Stomach (tissue), 9 donors: ENCODE results near the gene SLC16A13. TPM values are rescaled to one million over a fixed set of nuclear protein-coding genes. Genes with fewer than 3 reads are reported as not detected.
A peak's percentile ranks its signal among the peaks of the same experiment; 100 is the strongest.

ENCODE experiments used
- DNase-seq, 2 donors: peaks; one replicate each; pipeline versions ENCODE4 v3.0.0 to v3.0.0-alpha.2; 2013 to 2019
- H3K27ac ChIP-seq, 5 donors: fragments of 200-600 bp in 4 of 5; sonication (generic) in 4 of 5; one replicate each; pipeline ENCODE4 v1.5.1; 2013 to 2019; ENCODE audit warnings: mild to moderate bottlenecking in 1 of 5, moderate library complexity in 1 of 5
- H3K27me3 ChIP-seq, 3 donors: fragments of 200-600 bp; sonication (generic); one replicate each; pipeline ENCODE4 v1.5.1; 2017 to 2019; ENCODE audit warnings: mixed run types in 1 of 3
- H3K36me3 ChIP-seq, 4 donors: fragments of 200-600 bp; sonication (generic); 1 replicate in 3 of 4; 2 replicates in 1 of 4; pipeline ENCODE4 v1.5.1; 2016 to 2019
- H3K4me1 ChIP-seq, 4 donors: fragments of 200-600 bp; sonication (generic); one replicate each; pipeline ENCODE4 v1.5.1; 2016 to 2019
- H3K4me3 ChIP-seq, 4 donors: fragments of 200-600 bp; sonication (generic) in 3 of 4; one replicate each; pipeline ENCODE4 v1.5.1; 2016 to 2019; ENCODE audit warnings: mild to moderate bottlenecking in 1 of 4
- H3K9me3 ChIP-seq, 4 donors: fragments of 200-600 bp; sonication (generic); one replicate each; pipeline ENCODE4 v1.5.1; 2016 to 2019
- CTCF ChIP-seq, 7 experiments: fragments of 450-650 bp in 4 of 7; fragments of 200-600 bp in 3 of 7; sonication (generic) in 3 of 7; IDR thresholded peaks; one replicate each; pipeline ENCODE4 v1.5.1; 2016 to 2019; ENCODE audit warnings: antibody characterized with exemption in 7 of 7, control low read depth in 2 of 7, mild to moderate bottlenecking in 1 of 7
- EP300 ChIP-seq: sonication (generic); formaldehyde crosslinking; IDR thresholded peaks from one replicate; pipeline ENCODE4 v1.6.1; 2017; ENCODE audit warnings: antibody characterized with exemption
- POLR2A ChIP-seq, 4 donors: fragments of 450-650 bp; IDR thresholded peaks; one replicate each; pipeline ENCODE4 v1.6.1; 2016; ENCODE audit warnings: antibody characterized with exemption in 4 of 4, control low read depth in 2 of 4, mild to moderate bottlenecking in 1 of 4, moderate library complexity in 1 of 4
- POLR2AphosphoS5 ChIP-seq, 3 donors: sonication (generic); formaldehyde crosslinking; IDR thresholded peaks; one replicate each; pipeline ENCODE4 v1.6.1; 2016; ENCODE audit warnings: antibody characterized with exemption in 3 of 3
- WGBS, 5 donors: extraction: QIAGEN DNeasy Blood & Tissue Kit in 3 of 5; methylation state at CpG; one replicate each; pipeline versions ENCODE4 v1.1.5 to v1.1.7; 2013 to 2018; 5-methylcytosine and 5-hydroxymethylcytosine counted together
- intact Hi-C: fragments of 100-400 bp; cut with DNase I; formaldehyde crosslinking; loops from one replicate; pipeline ENCODE4 v1.15.1; 2023; ENCODE audit warnings: low total_unique reads
- polyA plus RNA-seq, 3 donors: library from polyadenylated mRNA; stranded (reverse); fragments of 200-250 nt; gene quantifications; one replicate each; pipeline ENCODE4 v1.2.3, GENCODE V29; 2013
- total RNA-seq, 5 donors: library from RNA; depleted of rRNA; stranded (reverse); fragments of >200 nt; gene quantifications; one replicate each; pipeline versions ENCODE4 v1.1.0 to v1.2.3, GENCODE V29; 2014 to 2016
- donor health status: healthy with polysubstance abuse.
- donor health status: Bipolar disorder and iron deficiency.
- donor health status: healthy.

SLC16A13 gene
- total and polyA plus RNA-seq, 8 donors, result 0.56 to 2.9 (median 1.4) TPM; not detected in 5

- peaks cover 27 to 48% (median 43%) of the 10 kb centered on the region in 4 donors for H3K4me1 ChIP-seq
- H3K27ac ChIP-seq, result peak overlapping the region; percentile 20 to 82 (median 74)
- H3K9me3 ChIP-seq, result no peaks in the 10 kb centered on the region
- peaks cover 3 to 24% (median 10%) of the 10 kb centered on the region in 3 donors for H3K27me3 ChIP-seq
- no peaks in the 10 kb centered on the region for H3K36me3 ChIP-seq
- peak; percentile 93 to 96 for DNase-seq
- H3K4me3 ChIP-seq, result peak overlapping the region; percentile 26 to 36 (median 34)
- 19 to 32% (median 30%) methylated on average over 37 to 51 of the region's 51 CpGs for WGBS, 5 donors
- no peak for TF ChIP-seq POLR2A (IDR thresholded peaks at IDR 0.05)
- no peak for TF ChIP-seq EP300
- peak; percentile 73 to 92 (median 81) for TF ChIP-seq POLR2AphosphoS5 (IDR thresholded peaks at IDR 0.05)
- no peak for TF ChIP-seq CTCF (IDR thresholded peaks at IDR 0.05)
- intact Hi-C loops, result no loop called here
These were observed 12.0 kb upstream of the SLC16A13 start for GRCh38 chr17:7023576-7024401.

- H3K27ac ChIP-seq, result no peak overlapping the region
- WGBS, 5 donors, result 60 to 75% (median 67%) methylated on average over 4 to 8 of the region's 8 CpGs
- H3K4me3 ChIP-seq, result peak overlapping the region in 2 of 4 donors; percentile 26 to 36
- peaks cover 27 to 47% (median 41%) of the 10 kb centered on the region in 4 donors for H3K4me1 ChIP-seq
- no peaks in the 10 kb centered on the region for H3K36me3 ChIP-seq
- no peaks in the 10 kb centered on the region for H3K9me3 ChIP-seq
- intact Hi-C loops, result no loop called here
- TF ChIP-seq POLR2A (IDR thresholded peaks at IDR 0.05), result no peak
- no peak for TF ChIP-seq POLR2AphosphoS5 (IDR thresholded peaks at IDR 0.05)
- no peak for TF ChIP-seq CTCF (IDR thresholded peaks at IDR 0.05)
- TF ChIP-seq EP300, result no peak
- H3K27me3 ChIP-seq, result peaks cover 3 to 24% (median 10%) of the 10 kb centered on the region in 3 donors
- no peak for DNase-seq
These were observed 11.4 kb upstream of the SLC16A13 start for GRCh38 chr17:7024402-7024785.

GRCh38 chr17:7025245-7025644 is 10.6 kb upstream of the SLC16A13 start:
- intact Hi-C loops, result no loop called here
- peak overlapping the region in 1 of 5 donors; percentile 5 for H3K27ac ChIP-seq

More at GRCh38 chr17:7025245-7025644, 10.6 kb upstream of the SLC16A13 start:
- Histone ChIP-seq H3K27me3 (peaks cover 3 to 24% (median 10%) of the 10 kb centered on the region in 3 donors), H3K4me3 (no peak overlapping the region), H3K4me1 (peaks cover 24 to 38% (median 36%) of the 10 kb centered on the region in 4 donors), H3K36me3 (no peaks in the 10 kb centered on the region), H3K9me3 (no peaks in the 10 kb centered on the region)
- DNase-seq, result no peak
- TF ChIP-seq POLR2AphosphoS5 (IDR thresholded peaks at IDR 0.05) (no peak), CTCF (IDR thresholded peaks at IDR 0.05) (no peak), EP300 (no peak), POLR2A (IDR thresholded peaks at IDR 0.05) (no peak)
- WGBS, 5 donors, result 55 to 89% (median 81%) methylated on average over 1 of the region's 1 CpG
